Osteoblast (primary cell): ENCODE data around the gene MAPK8IP3. TPM values are rescaled to one million over a fixed set of nuclear protein-coding genes. Genes with fewer than 3 reads are reported as not detected.

ENCODE experiments used
- DNase-seq: peaks from one replicate; pipeline ENCODE4 v3.0.0; 2011; ENCODE audit warnings: low spot score, mixed read lengths; ENCODE audit not compliant: insufficient read length; ENCODE audit errors: missing footprints
- H2AFZ ChIP-seq: 2 replicates; pipeline ENCODE4 v1.6.0; 2011; ENCODE audit warnings: mild to moderate bottlenecking, low read length
- H3K27ac ChIP-seq: 2 replicates; pipeline ENCODE4 v1.5.1; 2011; ENCODE audit warnings: mild to moderate bottlenecking, low read depth, low read length, moderate library complexity
- H3K27me3 ChIP-seq: 2 replicates; pipeline ENCODE4 v1.6.0; 2012; ENCODE audit warnings: mild to moderate bottlenecking, control low read depth, inconsistent platforms, low read length, moderate library complexity; ENCODE audit not compliant: insufficient read depth
- H3K36me3 ChIP-seq: 2 replicates; pipeline ENCODE4 v1.5.1; 2011; ENCODE audit warnings: mild to moderate bottlenecking, low read length, control low read depth, moderate library complexity; ENCODE audit not compliant: insufficient read depth
- H3K4me1 ChIP-seq: 2 replicates; pipeline ENCODE4 v1.5.1; 2011; ENCODE audit warnings: mild to moderate bottlenecking, low read length, control low read depth, moderate library complexity; ENCODE audit not compliant: insufficient read depth
- H3K4me2 ChIP-seq: 2 replicates; pipeline ENCODE4 v1.6.0; 2011; ENCODE audit warnings: mild to moderate bottlenecking, low read length; ENCODE audit not compliant: insufficient read depth
- H3K4me3 ChIP-seq: fragments of 200-600 bp; sonication (generic); 3 replicates; pipeline ENCODE4 v1.5.1; 2012; ENCODE audit warnings: mild to moderate bottlenecking, low read length, inconsistent platforms; ENCODE audit not compliant: insufficient read depth
- H3K79me2 ChIP-seq: 2 replicates; pipeline ENCODE4 v1.6.0; 2012; ENCODE audit warnings: mild to moderate bottlenecking, low read length, control low read depth, inconsistent platforms; ENCODE audit not compliant: insufficient read depth
- H3K9me3 ChIP-seq: 2 replicates; pipeline ENCODE4 v1.5.1; 2011; ENCODE audit warnings: low read depth, low read length, control low read depth
- H4K20me1 ChIP-seq: 2 replicates; pipeline ENCODE4 v1.6.0; 2012; ENCODE audit warnings: mild to moderate bottlenecking, low read length, control low read depth; ENCODE audit not compliant: insufficient read depth
- CTCF ChIP-seq: IDR thresholded peaks from 2 replicates; pipeline ENCODE4 v1.5.1; 2011; ENCODE audit warnings: mild to moderate bottlenecking, low read depth, low read length, moderate library complexity; ENCODE audit errors: extremely low read depth
- total RNA-seq: library from RNA; depleted of rRNA; stranded (reverse); fragments of >200 nt; gene quantifications from 2 replicates; pipeline ENCODE4 v1.2.3, GENCODE V29; 2012

MAPK8IP3 gene
- total RNA-seq, 1 donor, result 64.1 TPM

- no peak for DNase-seq
- no peak for TF ChIP-seq CTCF
- H3K27ac ChIP-seq, result no peak overlapping the region
- no peak overlapping the region for H3K4me2 ChIP-seq
- peaks cover 14% of the 10 kb centered on the region for H3K4me1 ChIP-seq
- H3K79me2 ChIP-seq, result peaks cover 76% of the 10 kb centered on the region
- H3K4me3 ChIP-seq, result no peak overlapping the region
- H2AFZ ChIP-seq, result no peak overlapping the region
- H3K9me3 ChIP-seq, result no peaks in the 10 kb centered on the region
- peaks cover 38% of the 10 kb centered on the region for H4K20me1 ChIP-seq
- peaks cover 10% of the 10 kb centered on the region for H3K36me3 ChIP-seq
- H3K27me3 ChIP-seq, result no peaks in the 10 kb centered on the region
Observed at GRCh38 chr16:1721372-1721771, 15.4 kb downstream of the MAPK8IP3 start.

GRCh38 chr16:1723450-1724147, 17.6 kb downstream of the MAPK8IP3 start:
- H3K4me3 ChIP-seq, result no peak overlapping the region
- TF ChIP-seq CTCF, result peak; percentile 83
- peaks cover 51% of the 10 kb centered on the region for H4K20me1 ChIP-seq
- H3K27me3 ChIP-seq, result no peaks in the 10 kb centered on the region
- peaks cover 14% of the 10 kb centered on the region for H3K4me1 ChIP-seq
- no peak overlapping the region for H3K4me2 ChIP-seq
- H3K9me3 ChIP-seq, result no peaks in the 10 kb centered on the region
- H3K36me3 ChIP-seq, result peaks cover 24% of the 10 kb centered on the region
- H2AFZ ChIP-seq, result no peak overlapping the region
- H3K27ac ChIP-seq, result peak overlapping the region; percentile 24
- peaks cover 73% of the 10 kb centered on the region for H3K79me2 ChIP-seq
- DNase-seq, result peak; percentile 95

DNA sequence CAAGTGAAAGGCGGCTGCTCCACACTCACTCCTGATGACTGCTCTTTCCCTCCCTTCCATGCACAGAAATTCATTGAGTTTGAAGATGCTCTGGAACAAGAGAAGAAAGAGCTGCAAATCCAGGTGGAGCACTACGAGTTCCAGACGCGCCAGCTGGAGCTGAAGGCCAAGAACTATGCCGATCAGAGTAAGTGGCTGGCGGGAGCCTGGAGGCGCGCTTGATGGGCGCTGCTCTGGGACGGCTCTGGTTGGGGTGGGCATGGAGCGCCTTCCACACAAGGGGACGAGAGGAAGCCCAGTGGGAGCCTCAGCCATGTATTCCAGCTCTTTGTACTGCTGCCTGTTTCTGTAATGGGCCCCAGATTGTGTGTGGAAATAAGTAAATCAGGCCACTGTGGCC, 18.5 kb downstream of the MAPK8IP3 start:
- peaks cover 67% of the 10 kb centered on the region for H3K79me2 ChIP-seq

More for the DNA sequence above, 18.5 kb downstream of the MAPK8IP3 start:
- DNase-seq, result peak; percentile 30
- Histone ChIP-seq H3K27me3 (no peaks in the 10 kb centered on the region), H3K27ac (no peak overlapping the region), H3K4me2 (no peak overlapping the region), H3K9me3 (no peaks in the 10 kb centered on the region), H4K20me1 (peaks cover 44% of the 10 kb centered on the region), H3K4me1 (peaks cover 14% of the 10 kb centered on the region), H3K4me3 (no peak overlapping the region), H3K36me3 (peaks cover 30% of the 10 kb centered on the region), H2AFZ (no peak overlapping the region)
- TF ChIP-seq CTCF, result no peak
